ENCODE data around the gene BARHL2.
A peak's percentile ranks its signal among the peaks of the same experiment; 100 is the strongest.

The BARHL2 gene

DNA sequence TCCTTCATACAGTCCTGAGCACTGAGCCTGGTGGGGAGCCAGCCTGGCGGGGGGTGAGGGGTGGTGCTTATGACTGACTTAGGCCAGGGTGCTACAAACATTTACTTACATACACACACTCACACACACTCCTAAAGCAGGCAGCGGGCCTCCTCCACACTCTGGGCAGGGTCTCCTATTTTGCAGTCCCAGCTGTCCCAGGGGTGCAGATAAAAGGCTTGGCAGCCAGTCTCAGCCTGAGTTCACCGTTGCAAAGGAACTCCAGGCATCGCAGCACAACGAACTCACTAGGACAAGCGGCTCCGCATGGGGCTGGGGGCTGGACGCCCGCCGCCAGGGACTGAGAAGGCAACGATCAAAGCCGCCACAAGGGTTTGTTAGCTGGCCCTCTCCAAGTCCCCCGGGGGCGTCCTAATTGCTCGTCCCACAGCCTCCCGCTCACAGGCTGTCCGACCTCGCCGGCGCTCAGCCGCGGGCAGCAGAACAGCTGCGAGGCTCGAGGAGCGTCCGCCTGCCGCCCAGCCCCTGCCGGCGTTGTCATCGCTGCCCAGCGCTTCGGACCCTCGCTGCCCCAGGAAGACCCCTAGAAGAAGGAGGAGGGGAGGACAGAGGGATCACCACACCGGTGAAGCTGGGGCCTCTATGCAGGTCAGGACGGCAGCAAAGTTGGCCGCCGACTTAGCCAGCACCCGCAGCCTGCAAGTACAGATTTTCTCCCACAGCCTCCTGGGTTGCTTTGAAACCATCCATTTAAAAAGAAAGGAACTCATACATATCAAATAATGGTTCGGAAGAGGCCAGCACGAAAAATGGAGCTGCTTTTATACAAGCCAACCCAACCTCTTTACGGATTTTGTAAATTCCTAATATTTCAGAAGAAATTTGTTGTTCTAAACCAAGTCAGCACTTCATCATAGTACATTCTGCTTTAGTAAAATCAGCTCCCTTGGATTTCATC is 6.2 kb downstream of the BARHL2 start:
- DNase-seq (ENCODE audit: low spot score), result no peak

DNA sequence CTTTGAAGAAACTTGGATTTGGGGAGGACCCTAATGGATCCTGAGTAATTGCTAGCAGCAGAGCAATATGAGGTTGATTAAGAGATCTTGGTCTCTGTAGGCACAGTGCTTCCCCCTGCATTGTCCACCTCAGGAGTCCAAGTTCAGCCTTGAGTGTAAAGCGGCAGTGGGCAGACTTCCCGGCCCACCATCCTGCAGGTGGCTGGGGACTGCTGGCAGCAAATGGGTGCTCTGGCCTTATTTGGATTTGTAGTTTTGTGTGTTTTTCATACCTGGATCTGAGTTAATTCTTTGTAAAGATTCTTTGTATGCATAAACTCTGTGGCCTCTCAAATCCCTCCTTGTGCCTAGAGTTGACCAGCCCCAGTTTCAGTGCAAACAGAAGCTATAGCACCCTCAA is 7.6 kb downstream of the BARHL2 start:
- DNase-seq (ENCODE audit: low spot score), result no peak

DNA sequence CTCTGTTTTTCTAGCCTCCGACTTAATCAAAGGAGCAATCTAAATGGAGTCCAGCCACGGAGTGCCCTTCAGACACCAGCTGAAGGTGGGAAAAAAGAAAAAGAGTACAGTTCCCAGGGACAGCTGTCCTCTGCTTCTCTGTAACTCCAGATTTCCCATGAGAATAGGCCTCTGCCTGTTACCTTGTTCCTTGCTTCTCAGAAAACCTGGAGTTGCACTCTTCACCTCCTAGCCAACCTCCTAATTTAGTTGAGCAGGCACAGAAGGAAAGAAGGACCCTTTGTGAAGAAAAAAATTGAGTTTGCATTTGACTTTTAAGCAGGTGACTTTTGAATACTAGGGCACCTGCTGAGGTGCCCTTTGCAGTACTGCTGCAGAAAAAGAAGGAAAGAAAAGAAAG is 8.3 kb downstream of the BARHL2 start:
- no peak for DNase-seq (ENCODE audit: low spot score)

DNA sequence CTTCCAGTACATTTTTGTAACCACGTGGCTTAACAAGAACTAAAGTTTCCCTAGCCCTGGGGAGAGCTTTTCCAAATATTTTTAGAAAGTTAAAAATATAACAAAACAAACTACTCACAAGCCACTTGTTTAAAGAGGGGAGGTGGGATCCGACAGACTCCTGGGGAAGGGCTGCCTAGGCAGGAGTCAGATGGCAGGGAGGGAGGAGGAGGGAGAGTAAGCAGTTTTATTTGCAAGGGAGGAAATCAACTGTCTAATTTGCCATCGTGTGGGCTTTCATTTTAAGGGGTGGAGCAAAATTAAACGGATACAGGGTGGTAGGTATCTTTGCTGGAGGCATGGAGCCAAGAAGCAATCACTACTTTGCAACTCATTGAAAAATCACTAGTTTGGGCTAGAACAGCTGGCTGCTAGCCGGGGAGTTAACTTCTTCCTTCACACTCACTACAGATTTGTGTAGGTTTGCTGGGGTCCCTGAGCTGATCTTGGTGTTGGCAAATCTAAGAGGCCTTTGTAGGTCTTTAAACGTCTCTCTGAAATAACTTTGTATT is 8.8 kb downstream of the BARHL2 start:
- no peak for DNase-seq (ENCODE audit: low spot score)

DNA sequence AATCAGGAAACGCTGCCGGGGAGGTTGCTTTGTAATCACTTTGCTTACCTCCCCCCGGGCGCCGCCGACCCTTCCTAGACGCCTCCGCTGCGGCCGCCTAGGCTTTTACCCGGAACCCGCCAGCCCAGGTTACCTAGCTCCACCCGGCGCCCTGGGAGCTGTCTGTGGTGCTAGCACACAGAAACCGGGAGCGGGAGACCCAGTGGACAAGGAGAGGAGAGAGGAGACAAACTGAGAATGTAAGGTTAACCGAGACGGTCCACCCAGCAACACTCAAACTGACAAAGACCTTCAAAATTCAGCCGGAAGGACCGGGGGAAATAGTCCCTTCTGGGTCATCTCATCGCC is 9.8 kb downstream of the BARHL2 start:
- DNase-seq (ENCODE audit: low spot score), result peak; percentile 76

DNA sequence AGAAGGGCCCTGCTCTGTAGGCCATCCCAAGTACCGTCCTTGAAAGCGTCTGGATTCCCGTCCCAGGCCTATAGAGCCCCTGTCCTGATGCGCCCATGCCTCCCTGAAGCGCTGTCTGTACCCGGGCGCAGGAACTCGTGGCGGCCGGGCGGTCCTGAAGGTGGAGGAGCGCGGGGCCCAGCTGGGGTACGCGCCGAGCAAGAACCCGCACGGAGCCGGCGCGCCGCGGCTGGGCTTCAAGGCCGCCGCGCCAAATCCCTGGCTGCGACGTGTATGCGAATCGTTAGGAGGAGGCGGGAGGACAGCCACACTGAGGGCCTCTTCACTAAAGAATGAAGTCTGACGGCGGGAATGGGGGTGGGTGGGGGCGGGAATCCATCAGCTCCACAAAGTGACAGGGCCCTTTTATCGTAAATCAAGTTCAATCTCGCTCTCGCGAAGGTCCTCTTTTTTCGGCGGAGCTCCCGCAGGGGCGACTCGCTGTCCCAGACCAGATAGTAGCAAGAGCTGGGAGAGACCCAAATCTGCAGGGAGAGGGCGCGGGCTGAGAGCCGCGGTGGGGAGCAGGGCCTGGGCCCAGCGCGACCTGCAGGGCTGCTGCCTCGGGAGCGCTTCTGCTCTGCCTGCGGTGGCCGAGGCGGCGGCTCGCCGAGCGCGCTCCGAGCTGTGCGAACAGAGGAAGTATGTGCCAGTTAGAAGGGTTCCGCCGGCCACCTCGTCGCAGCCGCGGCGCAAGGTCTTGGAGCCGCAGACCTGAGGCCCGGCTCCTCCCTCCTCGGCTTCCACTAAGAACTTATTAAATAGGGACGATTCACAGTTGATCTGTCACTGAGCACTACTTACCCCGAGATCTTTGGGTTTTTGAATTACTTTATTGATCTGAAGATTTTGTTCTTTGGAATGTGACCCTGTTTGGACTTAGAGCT is 10.4 kb downstream of the BARHL2 start:
- peak; percentile 63 for DNase-seq (ENCODE audit: low spot score)

DNA sequence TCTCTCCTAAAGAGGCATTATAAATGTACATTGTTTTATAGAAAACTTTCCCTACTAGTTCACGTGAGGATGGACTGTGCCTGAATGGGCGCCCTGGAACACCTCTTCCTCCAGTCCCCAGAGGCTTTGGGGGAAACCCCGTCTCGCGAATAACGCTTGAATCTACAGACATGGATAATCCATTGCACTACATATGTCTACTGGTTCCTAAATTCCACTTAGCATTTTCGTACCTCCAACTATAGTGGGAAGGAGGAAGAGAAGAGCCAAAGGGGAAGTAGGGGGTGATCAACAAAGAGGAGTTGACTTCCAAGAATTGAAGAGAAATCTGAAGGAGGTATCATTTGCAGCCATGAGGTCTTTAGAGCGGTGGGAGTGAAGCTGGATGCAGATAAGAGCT is 11.1 kb downstream of the BARHL2 start:
- no peak for DNase-seq (ENCODE audit: low spot score)

DNA sequence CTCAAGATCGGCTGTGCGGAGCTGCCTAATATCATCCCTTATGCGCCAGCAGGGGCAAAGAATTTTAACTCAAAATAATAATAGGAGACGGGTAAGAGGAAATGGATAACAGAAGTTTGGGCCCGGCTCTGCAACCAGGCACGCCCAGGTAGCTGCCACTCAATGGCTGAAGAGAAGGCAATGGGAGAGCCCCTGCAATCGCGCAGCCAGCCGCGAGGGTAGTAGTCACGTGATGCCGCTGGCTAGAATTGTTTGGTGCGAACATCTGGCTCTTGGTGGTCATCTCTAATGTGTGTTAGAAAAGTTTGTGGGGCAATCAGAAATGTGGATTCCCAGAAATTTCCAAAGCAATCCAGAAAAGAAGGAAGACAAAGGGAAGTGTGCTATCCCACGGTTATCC is 12.3 kb downstream of the BARHL2 start:
- DNase-seq (ENCODE audit: low spot score), result no peak

DNA sequence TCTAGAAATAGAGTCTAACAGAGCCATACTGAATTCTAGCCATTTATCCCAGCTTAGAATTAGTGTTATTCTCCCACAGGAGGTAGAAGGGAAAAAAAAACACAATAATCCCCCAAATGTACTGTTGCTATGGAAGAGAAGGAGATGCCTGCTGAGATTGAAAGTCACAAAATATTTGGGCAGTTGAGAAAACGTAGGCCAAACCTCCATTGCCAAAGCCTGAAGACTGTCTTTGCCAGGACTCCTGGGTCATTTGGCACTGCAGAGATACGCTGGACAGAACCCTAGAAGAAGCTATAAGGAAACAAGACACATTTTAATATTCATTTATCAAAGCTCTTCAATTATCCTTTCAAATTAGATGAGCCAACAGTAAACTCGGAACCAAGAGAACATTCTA is 22.3 kb downstream of the BARHL2 start:
- DNase-seq (ENCODE audit: low spot score), result no peak

DNA sequence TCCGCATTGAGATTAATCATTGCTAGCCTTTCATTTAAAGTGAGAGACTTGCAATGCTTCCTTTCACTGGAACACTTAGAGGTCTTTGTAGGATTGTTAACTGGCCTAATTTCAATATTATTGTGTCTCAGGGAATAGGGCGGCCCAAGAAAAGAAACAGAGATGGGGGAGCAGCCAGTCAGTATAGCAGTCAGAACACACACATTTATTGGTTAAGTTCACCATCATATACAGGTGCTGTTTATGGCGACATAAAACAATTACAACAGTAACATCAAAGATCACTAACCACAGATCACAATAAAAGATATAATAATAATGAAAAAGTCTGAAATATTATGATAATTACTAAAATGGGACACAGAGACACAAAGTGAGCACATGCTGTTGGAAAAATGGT is 29.4 kb downstream of the BARHL2 start:
- no peak for DNase-seq (ENCODE audit: low spot score)

DNA sequence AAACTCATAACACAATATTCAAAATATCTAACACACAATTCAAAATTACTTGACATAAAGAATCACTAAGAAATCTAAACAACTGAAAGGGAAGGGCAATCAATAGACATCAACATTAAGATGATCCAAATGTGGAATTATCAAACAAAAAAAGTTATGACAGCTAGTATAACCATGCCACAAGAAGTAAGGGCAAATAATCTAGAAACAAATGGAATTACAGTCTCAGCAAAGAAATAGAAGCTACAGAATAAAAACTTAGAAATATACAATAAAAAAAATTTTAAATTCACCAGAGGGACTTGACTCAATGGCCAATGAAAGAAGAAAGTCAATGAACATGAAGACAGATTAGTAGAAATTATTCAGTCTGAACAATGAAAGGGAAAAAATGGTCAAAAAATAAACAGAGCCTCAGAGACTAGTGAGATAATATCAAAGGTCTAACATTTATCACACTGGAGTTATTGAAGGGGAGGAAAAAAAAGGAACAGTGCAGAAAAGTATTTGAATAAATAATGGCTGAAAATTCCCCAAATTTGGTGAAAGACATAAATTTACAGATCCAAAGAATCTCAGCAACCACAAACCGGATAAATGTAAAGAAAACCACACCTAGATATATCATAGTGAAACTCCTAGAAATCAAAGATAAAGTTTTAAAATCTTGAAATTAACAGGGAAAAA is 41.8 kb downstream of the BARHL2 start:
- no peak for DNase-seq (ENCODE audit: low spot score)

DNA sequence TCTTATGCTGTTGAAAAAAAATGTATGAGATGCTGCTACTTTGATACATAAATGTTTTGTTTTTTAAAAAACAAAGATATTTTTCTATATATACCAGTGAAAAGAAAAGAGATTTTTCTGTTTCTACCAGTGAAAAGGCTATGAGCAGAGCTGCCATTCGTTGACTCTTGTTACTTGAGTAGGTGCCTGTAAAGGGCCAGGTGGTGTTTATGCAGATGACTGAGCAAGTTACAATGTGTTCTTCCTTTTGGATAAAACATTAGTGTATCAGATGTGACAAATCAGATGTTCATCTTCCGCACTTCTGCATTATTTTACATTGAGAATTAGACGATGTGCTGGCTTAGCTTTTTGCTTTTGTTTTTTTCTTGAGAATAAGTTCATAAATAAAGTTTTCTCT is 45.4 kb downstream of the BARHL2 start:
- DNase-seq (ENCODE audit: low spot score), result no peak

DNA sequence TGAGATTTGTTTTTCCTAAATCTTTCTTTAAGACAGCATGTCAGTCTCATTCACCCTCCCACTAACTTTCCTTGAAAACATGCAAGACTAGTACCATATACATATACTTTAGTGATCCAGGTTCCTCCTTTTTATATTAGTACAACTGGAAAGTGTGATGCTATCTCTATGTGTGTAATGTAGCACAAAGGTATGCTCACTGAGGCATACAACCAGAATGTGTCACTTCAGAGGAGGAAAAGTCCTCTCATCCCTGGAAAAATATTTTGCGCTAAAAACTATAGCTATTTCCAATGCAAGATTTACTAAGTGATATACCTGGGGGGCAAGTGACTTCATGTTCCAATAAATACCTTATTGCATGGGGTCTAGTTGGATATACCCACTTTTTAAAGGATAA is 45.9 kb downstream of the BARHL2 start:
- DNase-seq (ENCODE audit: low spot score), result no peak
